ENCODE results near the gene SLC27A4. TPM values are rescaled to one million over a fixed set of nuclear protein-coding genes. Genes with fewer than 3 reads are reported as not detected.
A peak's percentile ranks its signal among the peaks of the same experiment; 100 is the strongest.

SLC27A4 gene
- polyA plus RNA-seq, 4 donors = 23.2 to 162 (median 95.0) TPM

DNA sequence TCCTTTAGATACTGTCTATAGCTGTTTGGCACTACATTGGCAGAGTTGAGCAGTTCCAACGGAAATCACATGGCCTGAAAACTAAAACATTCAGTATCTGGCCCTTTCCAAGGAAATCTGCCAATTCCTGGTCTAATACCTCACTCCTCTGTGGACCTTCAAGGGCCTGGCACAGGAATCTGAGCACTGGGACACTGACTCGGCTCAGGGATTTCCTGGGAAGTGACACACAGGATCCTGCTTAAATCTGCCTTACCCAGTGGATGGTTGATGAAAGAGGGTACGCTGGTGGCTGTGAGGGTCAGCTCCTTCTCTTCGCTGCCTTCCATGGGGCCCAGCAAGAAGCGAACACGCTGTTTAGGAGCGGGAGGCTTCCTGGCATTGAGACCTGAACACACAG lies 19.0 kb upstream of the SLC27A4 start:
- H3K27me3 ChIP-seq (ENCODE audit: control insufficient read depth in 3 of 3, insufficient read depth in 3 of 3, low read length in 3 of 3) = no peaks in the 10 kb centered on the region
- peak overlapping the region in 2 of 3 donors; percentile 83 to 88 for H3K4me3 ChIP-seq (ENCODE audit: low read depth in 1 of 3, low read length in 3 of 3)
- no peak overlapping the region for H3K27ac ChIP-seq (ENCODE audit: low read depth in 1 of 3, low read length in 2 of 3)
- no peak for FAIRE-seq
- peaks cover 0 to 69% (median 12%) of the 10 kb centered on the region in 3 donors for H3K36me3 ChIP-seq (ENCODE audit: control insufficient read depth in 3 of 3, insufficient read depth in 2 of 3, low read depth in 1 of 3, low read length in 3 of 3)
- peaks cover 3 to 19% (median 7%) of the 10 kb centered on the region in 3 donors for H3K4me1 ChIP-seq (ENCODE audit: control insufficient read depth in 3 of 3, insufficient read depth in 2 of 3, low read depth in 1 of 3, low read length in 2 of 3)
- no peaks in the 10 kb centered on the region for H3K9me3 ChIP-seq (ENCODE audit: control insufficient read depth in 2 of 2, insufficient read depth in 1 of 2, low read depth in 1 of 2, low read length in 1 of 2)
- WGBS, 3 donors = 85 to 88% (median 86%) methylated on average over 7 of the region's 7 CpGs
- DNase-seq = no peak

DNA sequence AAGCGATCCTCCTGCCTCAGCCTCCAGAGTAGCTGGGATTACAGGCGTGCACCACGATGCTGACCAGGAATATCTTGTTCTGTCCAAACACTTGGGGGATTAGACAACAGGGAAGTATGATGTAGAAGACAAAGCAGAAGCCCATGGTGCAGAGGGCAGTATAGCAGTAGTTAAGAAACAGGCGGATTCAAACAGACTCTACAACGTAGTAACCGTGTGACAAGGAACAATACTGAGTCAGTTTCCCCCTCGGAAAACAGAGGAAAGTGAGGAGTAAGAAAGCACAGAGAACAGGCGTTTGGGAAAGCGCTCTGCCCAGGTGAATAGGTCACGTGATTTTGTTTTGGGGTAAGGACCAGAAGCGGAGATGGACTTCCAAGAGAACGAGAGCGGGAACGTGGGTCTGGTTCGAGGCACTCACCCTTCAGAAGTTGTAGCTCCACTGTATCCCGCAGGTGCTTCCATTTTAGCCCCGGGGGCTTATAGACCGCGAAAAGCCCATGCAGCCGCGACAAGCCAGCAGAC lies 18.4 kb upstream of the SLC27A4 start:
- no peaks in the 10 kb centered on the region for H3K9me3 ChIP-seq (ENCODE audit: control insufficient read depth in 2 of 2, insufficient read depth in 1 of 2, low read depth in 1 of 2, low read length in 1 of 2)
- DNase-seq (no peak), FAIRE-seq (no peak)
- peak overlapping the region; percentile 83 to 88 (median 88) for H3K4me3 ChIP-seq (ENCODE audit: low read depth in 1 of 3, low read length in 3 of 3)
- no peaks in the 10 kb centered on the region for H3K27me3 ChIP-seq (ENCODE audit: control insufficient read depth in 3 of 3, insufficient read depth in 3 of 3, low read length in 3 of 3)
- peaks cover 3 to 19% (median 7%) of the 10 kb centered on the region in 3 donors for H3K4me1 ChIP-seq (ENCODE audit: control insufficient read depth in 3 of 3, insufficient read depth in 2 of 3, low read depth in 1 of 3, low read length in 2 of 3)
- WGBS, 3 donors = 1 to 2% (median 1%) methylated on average over 21 of the region's 21 CpGs
- peaks cover 0 to 68% (median 7%) of the 10 kb centered on the region in 3 donors for H3K36me3 ChIP-seq (ENCODE audit: control insufficient read depth in 3 of 3, insufficient read depth in 2 of 3, low read depth in 1 of 3, low read length in 3 of 3)
- H3K27ac ChIP-seq (ENCODE audit: low read depth in 1 of 3, low read length in 2 of 3) = peak overlapping the region in 2 of 3 donors; percentile 88 to 99

DNA sequence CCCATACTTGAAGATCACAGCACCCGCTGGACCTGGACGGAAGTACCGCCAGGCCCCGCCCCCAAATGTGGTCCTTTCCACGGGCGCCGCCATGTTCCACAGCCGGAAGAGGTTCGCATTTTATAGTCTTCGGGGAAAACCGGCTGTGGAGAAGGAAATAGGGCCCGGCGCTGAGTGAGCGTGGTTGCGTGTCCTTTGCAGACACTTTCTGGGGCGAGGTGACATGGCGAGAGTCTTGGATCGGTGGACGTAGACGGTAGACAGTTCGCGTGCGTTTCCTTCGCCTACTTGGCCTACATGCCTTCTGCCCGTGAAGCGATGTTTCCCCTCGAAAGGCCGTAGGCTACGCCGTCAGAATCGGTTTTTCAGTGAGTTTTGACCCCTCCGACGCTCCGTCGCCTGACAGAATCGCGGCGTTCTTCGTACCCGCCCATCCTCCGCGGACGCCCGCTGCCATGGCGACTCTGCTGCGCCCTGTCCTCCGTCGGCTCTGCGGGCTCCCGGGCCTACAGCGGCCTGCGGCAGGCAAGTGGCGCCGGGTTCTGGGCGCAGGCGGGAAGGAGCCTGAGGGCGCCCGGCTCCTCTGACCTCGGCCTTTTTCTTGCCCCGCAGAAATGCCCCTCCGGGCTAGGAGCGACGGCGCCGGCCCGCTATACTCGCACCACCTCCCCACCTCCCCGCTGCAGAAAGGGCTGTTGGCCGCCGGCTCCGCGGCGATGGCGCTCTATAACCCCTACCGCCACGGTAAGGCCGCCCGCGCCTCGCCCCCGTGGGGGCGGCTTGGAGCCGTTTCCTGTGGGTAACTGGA lies 17.7 kb upstream of the SLC27A4 start, which contains the start of the genes COQ4 and TRUB2:
TSS of gene COQ4 (plus strand) at position 436 of the 808 bp plus-strand sequence. CDS start at position 456, 20 bp downstream.
TSS of gene TRUB2 (minus strand) at position 44 of the 808 bp plus-strand sequence. CDS start at position 5, 39 bp downstream.
- Histone ChIP-seq H3K36me3 (ENCODE audit: control insufficient read depth in 3 of 3, insufficient read depth in 2 of 3, low read depth in 1 of 3, low read length in 3 of 3) (peaks cover 0 to 69% (median 3%) of the 10 kb centered on the region in 3 donors), H3K27me3 (ENCODE audit: control insufficient read depth in 3 of 3, insufficient read depth in 3 of 3, low read length in 3 of 3) (no peaks in the 10 kb centered on the region), H3K4me1 (ENCODE audit: control insufficient read depth in 3 of 3, insufficient read depth in 2 of 3, low read depth in 1 of 3, low read length in 2 of 3) (peaks cover 3 to 19% (median 7%) of the 10 kb centered on the region in 3 donors), H3K9me3 (ENCODE audit: control insufficient read depth in 2 of 2, insufficient read depth in 1 of 2, low read depth in 1 of 2, low read length in 1 of 2) (no peaks in the 10 kb centered on the region), H3K27ac (ENCODE audit: low read depth in 1 of 3, low read length in 2 of 3) (peak within 1 kb of the TSS; percentile 85 to 99 (median 88)), H3K4me3 (ENCODE audit: low read depth in 1 of 3, low read length in 3 of 3) (peak within 1 kb of the TSS; percentile 83 to 88 (median 88))
- WGBS, 3 donors = 0 to 1% (median 0%) methylated on average over 70 to 83 of the region's 83 CpGs
- FAIRE-seq (no peak), DNase-seq (peak; percentile 96 to 99)

DNA sequence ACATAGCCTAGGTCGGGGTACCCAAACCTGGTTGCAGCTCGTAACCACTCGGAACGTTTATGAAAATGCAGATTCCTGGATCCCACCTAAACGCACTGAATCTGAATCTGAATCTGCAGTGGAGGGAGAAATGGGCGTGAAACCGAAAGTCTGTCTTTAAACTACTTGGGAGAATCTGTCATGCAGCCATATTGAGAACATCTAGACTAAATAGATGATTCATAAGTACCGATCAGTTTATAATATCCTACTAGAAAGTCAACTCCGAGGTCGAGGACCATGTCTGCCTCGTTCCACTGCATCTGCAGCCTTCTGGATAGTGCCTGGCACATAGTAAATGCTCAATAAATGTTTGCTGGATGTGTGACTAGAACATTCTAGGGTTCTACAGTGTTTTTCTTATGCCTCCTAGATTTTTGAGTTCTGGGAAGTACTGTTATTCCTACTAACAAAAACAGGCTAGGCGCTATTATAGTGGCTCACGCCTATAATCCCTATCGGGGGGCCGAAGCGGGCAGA lies 17.1 kb upstream of the SLC27A4 start:
- no peak for FAIRE-seq
- H3K27ac ChIP-seq (ENCODE audit: low read depth in 1 of 3, low read length in 2 of 3) = peak overlapping the region; percentile 85 to 99 (median 88)

DNA sequence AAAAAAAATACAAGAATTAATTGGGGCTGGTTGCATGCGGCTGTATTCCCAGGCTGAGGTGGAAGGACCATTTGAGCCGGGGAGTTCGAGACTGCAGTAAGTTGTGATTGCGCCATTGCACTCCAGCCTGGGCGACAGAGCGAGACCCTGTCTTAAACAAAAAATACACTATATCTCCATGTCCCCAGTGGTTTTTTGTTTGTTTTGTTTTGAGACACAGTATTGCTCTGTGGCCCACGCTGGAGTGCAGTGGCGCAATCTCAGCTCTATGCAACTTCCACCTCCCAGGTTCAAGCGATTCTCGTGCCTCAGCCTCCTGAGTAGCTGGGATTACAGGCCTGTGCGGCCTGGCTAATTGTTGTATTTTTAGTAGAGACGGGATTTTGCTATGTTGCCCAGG lies 16.5 kb upstream of the SLC27A4 start:
- Histone ChIP-seq H3K27ac (ENCODE audit: low read depth in 1 of 3, low read length in 2 of 3) (peak overlapping the region in 2 of 3 donors; percentile 88 to 99), H3K36me3 (ENCODE audit: control insufficient read depth in 3 of 3, insufficient read depth in 2 of 3, low read depth in 1 of 3, low read length in 3 of 3) (peaks cover 0 to 71% (median 3%) of the 10 kb centered on the region in 3 donors), H3K9me3 (ENCODE audit: control insufficient read depth in 2 of 2, insufficient read depth in 1 of 2, low read depth in 1 of 2, low read length in 1 of 2) (no peaks in the 10 kb centered on the region), H3K27me3 (ENCODE audit: control insufficient read depth in 3 of 3, insufficient read depth in 3 of 3, low read length in 3 of 3) (no peaks in the 10 kb centered on the region), H3K4me1 (ENCODE audit: control insufficient read depth in 3 of 3, insufficient read depth in 2 of 3, low read depth in 1 of 3, low read length in 2 of 3) (peaks cover 7 to 31% (median 11%) of the 10 kb centered on the region in 3 donors), H3K4me3 (ENCODE audit: low read depth in 1 of 3, low read length in 3 of 3) (peak overlapping the region in 2 of 3 donors; percentile 83 to 88)
- no peak for FAIRE-seq
- 81 to 87% (median 85%) methylated on average over 12 of the region's 12 CpGs for WGBS, 3 donors
- no peak for DNase-seq

More for the DNA sequence above, 17.1 kb upstream of the SLC27A4 start:
- Histone ChIP-seq H3K4me3 (ENCODE audit: low read depth in 1 of 3, low read length in 3 of 3) (peak overlapping the region; percentile 83 to 88 (median 88)), H3K4me1 (ENCODE audit: control insufficient read depth in 3 of 3, insufficient read depth in 2 of 3, low read depth in 1 of 3, low read length in 2 of 3) (peaks cover 7 to 26% (median 9%) of the 10 kb centered on the region in 3 donors), H3K27me3 (ENCODE audit: control insufficient read depth in 3 of 3, insufficient read depth in 3 of 3, low read length in 3 of 3) (no peaks in the 10 kb centered on the region), H3K36me3 (ENCODE audit: control insufficient read depth in 3 of 3, insufficient read depth in 2 of 3, low read depth in 1 of 3, low read length in 3 of 3) (peaks cover 0 to 71% (median 3%) of the 10 kb centered on the region in 3 donors), H3K9me3 (ENCODE audit: control insufficient read depth in 2 of 2, insufficient read depth in 1 of 2, low read depth in 1 of 2, low read length in 1 of 2) (no peaks in the 10 kb centered on the region)
- 17 to 22% (median 19%) methylated on average over 16 of the region's 16 CpGs for WGBS, 3 donors
- peak in 1 of 2 donors; percentile 44 for DNase-seq

DNA sequence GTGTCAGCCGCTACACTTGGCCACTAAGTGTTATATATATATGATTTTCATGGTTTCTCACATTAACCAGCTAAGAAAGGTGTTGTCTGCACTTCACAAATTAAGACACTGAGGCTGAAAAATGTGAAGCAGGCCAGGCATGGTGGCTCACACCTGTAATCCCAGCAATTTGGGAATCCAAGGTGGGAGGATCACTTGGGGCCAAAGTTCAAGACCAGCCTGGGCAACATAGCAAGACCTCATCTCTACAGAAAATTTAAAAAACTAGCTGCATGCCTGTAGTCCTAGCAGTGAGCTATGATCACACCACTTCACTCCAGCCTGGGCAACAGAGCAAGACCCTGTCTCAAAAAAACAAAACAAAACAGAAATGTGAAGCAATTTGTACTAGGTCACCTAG lies 15.9 kb upstream of the SLC27A4 start:
- no peaks in the 10 kb centered on the region for H3K9me3 ChIP-seq (ENCODE audit: control insufficient read depth in 2 of 2, insufficient read depth in 1 of 2, low read depth in 1 of 2, low read length in 1 of 2)
- no peak for FAIRE-seq
- no peak overlapping the region for H3K4me3 ChIP-seq (ENCODE audit: low read depth in 1 of 3, low read length in 3 of 3)
- no peaks in the 10 kb centered on the region for H3K27me3 ChIP-seq (ENCODE audit: control insufficient read depth in 3 of 3, insufficient read depth in 3 of 3, low read length in 3 of 3)
- H3K27ac ChIP-seq (ENCODE audit: low read depth in 1 of 3, low read length in 2 of 3) = no peak overlapping the region
- H3K4me1 ChIP-seq (ENCODE audit: control insufficient read depth in 3 of 3, insufficient read depth in 2 of 3, low read depth in 1 of 3, low read length in 2 of 3) = peaks cover 7 to 37% (median 11%) of the 10 kb centered on the region in 3 donors
- WGBS, 3 donors = 85 to 100% (median 89%) methylated on average over 1 of the region's 1 CpG
- H3K36me3 ChIP-seq (ENCODE audit: control insufficient read depth in 3 of 3, insufficient read depth in 2 of 3, low read depth in 1 of 3, low read length in 3 of 3) = peaks cover 0 to 70% (median 3%) of the 10 kb centered on the region in 3 donors
- no peak for DNase-seq

DNA sequence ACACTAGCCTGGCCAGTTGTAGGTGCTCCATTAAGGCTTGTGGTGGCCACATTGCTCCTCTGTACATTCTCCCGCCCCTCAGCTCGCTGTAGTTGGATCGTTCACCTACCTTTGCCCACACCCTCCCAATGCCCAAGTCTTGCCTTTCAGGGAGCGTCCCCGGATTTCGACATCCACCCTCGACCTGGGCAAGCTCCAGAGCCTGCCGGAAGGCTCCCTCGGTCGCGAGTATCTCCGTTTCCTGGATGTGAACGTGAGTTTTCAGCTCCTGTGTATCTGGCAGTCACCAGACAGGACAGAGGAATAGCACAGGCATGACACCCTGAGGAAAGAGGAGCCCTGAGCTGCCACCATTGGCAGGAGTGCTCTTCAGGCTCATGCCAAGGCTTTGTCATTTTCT lies 14.7 kb upstream of the SLC27A4 start:
- Histone ChIP-seq H3K27ac (ENCODE audit: low read depth in 1 of 3, low read length in 2 of 3) (no peak overlapping the region), H3K27me3 (ENCODE audit: control insufficient read depth in 3 of 3, insufficient read depth in 3 of 3, low read length in 3 of 3) (no peaks in the 10 kb centered on the region), H3K4me1 (ENCODE audit: control insufficient read depth in 3 of 3, insufficient read depth in 2 of 3, low read depth in 1 of 3, low read length in 2 of 3) (peaks cover 7 to 43% (median 14%) of the 10 kb centered on the region in 3 donors), H3K9me3 (ENCODE audit: control insufficient read depth in 2 of 2, insufficient read depth in 1 of 2, low read depth in 1 of 2, low read length in 1 of 2) (no peaks in the 10 kb centered on the region), H3K36me3 (ENCODE audit: control insufficient read depth in 3 of 3, insufficient read depth in 2 of 3, low read depth in 1 of 3, low read length in 3 of 3) (peaks cover 0 to 60% (median 3%) of the 10 kb centered on the region in 3 donors), H3K4me3 (ENCODE audit: low read depth in 1 of 3, low read length in 3 of 3) (no peak overlapping the region)
- FAIRE-seq (no peak), DNase-seq (no peak)
- 73 to 85% (median 82%) methylated on average over 13 of the region's 13 CpGs for WGBS, 3 donors

DNA sequence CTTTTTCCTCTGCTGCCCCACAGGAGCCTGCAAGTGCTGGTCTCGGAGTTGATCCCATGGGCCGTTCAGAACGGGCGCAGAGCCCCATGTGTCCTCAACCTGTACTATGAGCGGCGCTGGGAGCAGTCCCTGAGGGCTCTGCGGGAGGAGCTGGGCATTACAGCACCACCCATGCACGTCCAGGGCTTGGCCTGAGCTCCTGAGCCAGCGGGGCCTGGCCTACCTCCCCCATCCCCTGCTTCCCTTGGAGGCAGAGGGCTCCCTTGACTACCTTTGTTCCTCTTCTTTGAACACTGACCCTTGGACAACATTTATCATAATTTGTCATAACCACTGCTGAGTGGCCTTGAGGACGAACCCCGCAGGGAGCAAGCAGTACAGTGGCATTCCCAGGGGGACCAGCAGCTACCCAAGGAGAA lies 6.9 kb upstream of the SLC27A4 start:
- peaks cover 0 to 36% (median 14%) of the 10 kb centered on the region in 3 donors for H3K4me1 ChIP-seq (ENCODE audit: control insufficient read depth in 3 of 3, insufficient read depth in 2 of 3, low read depth in 1 of 3, low read length in 2 of 3)
- FAIRE-seq = no peak
- peaks cover 0 to 48% (median 2%) of the 10 kb centered on the region in 3 donors for H3K36me3 ChIP-seq (ENCODE audit: control insufficient read depth in 3 of 3, insufficient read depth in 2 of 3, low read depth in 1 of 3, low read length in 3 of 3)
- no peaks in the 10 kb centered on the region for H3K9me3 ChIP-seq (ENCODE audit: control insufficient read depth in 2 of 2, insufficient read depth in 1 of 2, low read depth in 1 of 2, low read length in 1 of 2)
- 38 to 72% (median 49%) methylated on average over 11 of the region's 11 CpGs for WGBS, 3 donors
- H3K27me3 ChIP-seq (ENCODE audit: control insufficient read depth in 3 of 3, insufficient read depth in 3 of 3, low read length in 3 of 3) = no peaks in the 10 kb centered on the region
- peak; percentile 68 to 78 for DNase-seq
- no peak overlapping the region for H3K4me3 ChIP-seq (ENCODE audit: low read depth in 1 of 3, low read length in 3 of 3)
- H3K27ac ChIP-seq (ENCODE audit: low read depth in 1 of 3, low read length in 2 of 3) = peak overlapping the region in 2 of 3 donors; percentile 27 to 34

Measured in small intestine (tissue), 7 donors.